ENCODE data around the gene NRARP. TPM values are rescaled to one million over a fixed set of nuclear protein-coding genes. Genes with fewer than 3 reads are reported as not detected.

NRARP gene
- total and polyA plus RNA-seq, 2 donors (not counting 1 experiment from before 2014, with no cell fraction given) = 5.7 to 11.5 TPM

DNA sequence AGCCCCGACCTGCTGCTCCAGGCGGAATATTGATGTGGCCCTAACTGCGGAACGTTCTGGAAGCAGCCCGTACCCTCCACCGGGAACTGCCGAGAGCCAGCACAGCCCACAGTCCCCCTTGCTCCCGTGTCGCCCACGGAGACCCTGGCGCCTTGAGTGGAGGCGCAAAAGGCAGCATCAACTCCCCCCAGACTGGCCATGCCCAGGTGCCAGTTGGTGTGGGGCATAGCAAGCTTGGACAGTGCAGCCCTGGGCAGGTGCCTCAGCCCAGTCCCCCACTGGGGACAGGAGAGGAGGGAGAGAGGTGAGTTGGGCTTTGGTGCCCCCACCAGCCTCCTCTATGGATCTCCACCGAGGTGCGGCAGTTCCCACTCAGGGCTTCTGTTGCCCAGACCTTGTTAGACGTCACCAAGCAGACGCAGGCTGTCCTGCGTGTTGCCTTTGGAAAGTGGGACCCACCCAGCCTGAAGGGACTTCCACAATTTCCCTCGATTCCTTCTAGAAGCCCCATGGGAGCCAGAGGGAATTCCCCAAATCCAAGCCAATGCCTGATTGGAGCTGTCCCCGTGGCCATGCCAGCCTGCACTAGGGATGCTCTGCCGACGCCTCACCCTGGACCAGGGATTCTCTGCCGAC, 19.8 kb upstream of the NRARP start:
- Mint-ChIP-seq H3K9me3 (ENCODE audit: insufficient read depth) (peaks cover 2% of the 10 kb centered on the region), H3K4me3 (peak overlapping the region; percentile 32)

More for the DNA sequence above, 19.8 kb upstream of the NRARP start:
- H3K27ac Mint-ChIP-seq = peak overlapping the region; percentile 46
- no peaks in the 10 kb centered on the region for H3K79me2 ChIP-seq (ENCODE audit: control insufficient read depth, insufficient read depth, low read length)
- TF ChIP-seq, protein P1, sequence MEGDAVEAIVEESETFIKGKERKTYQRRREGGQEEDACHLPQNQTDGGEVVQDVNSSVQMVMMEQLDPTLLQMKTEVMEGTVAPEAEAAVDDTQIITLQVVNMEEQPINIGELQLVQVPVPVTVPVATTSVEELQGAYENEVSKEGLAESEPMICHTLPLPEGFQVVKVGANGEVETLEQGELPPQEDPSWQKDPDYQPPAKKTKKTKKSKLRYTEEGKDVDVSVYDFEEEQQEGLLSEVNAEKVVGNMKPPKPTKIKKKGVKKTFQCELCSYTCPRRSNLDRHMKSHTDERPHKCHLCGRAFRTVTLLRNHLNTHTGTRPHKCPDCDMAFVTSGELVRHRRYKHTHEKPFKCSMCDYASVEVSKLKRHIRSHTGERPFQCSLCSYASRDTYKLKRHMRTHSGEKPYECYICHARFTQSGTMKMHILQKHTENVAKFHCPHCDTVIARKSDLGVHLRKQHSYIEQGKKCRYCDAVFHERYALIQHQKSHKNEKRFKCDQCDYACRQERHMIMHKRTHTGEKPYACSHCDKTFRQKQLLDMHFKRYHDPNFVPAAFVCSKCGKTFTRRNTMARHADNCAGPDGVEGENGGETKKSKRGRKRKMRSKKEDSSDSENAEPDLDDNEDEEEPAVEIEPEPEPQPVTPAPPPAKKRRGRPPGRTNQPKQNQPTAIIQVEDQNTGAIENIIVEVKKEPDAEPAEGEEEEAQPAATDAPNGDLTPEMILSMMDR (IDR thresholded peaks at IDR 0.05) = no peak
- no peak for TF ChIP-seq EZH2 (IDR thresholded peaks at IDR 0.05; ENCODE audit: borderline replicate concordance, insufficient read depth, low read depth, low read length, poor library complexity, severe bottlenecking)
- intact Hi-C loops (cut with micrococcal nuclease) = no loop called here
- peaks cover 0 to 2% (median under 1%) of the 10 kb centered on the region in 4 experiments for H3K27me3 ChIP-seq (replicated peaks in 1 of 4; ENCODE audit: control extremely low read depth in 1 of 4, control insufficient read depth in 3 of 4, insufficient read depth in 4 of 4, low read length in 3 of 4)
- 97% methylated on average over 22 of the region's 22 CpGs for WGBS (ENCODE audit: insufficient coverage)
- DNase-seq (peak; percentile 8), ATAC-seq (ENCODE audit: low read depth) (no peak)
- H3K27me3 Mint-ChIP-seq = peaks cover 2% of the 10 kb centered on the region
- no peak overlapping the region for H3K27ac ChIP-seq (ENCODE audit: low read length in 2 of 2)
- peaks cover 29% of the 10 kb centered on the region for H3K4me1 Mint-ChIP-seq
- no peak overlapping the region for H2AFZ ChIP-seq (ENCODE audit: insufficient read depth, low read depth, low read length, poor library complexity, severe bottlenecking)
- H3K9me3 ChIP-seq (ENCODE audit: control extremely low read depth in 1 of 3, control insufficient read depth in 2 of 3, insufficient read depth in 1 of 3, low read length in 2 of 3) = peaks cover 0 to 2% (median 0%) of the 10 kb centered on the region in 3 donors
- ChIA-PET POLR2A (interaction anchor here (1.8 kb wide), 1 partner anchor 20 kb away, joined by 6 read pairs; the partner anchor contains the start of gene NRARP), CTCF (interaction anchor here (2.8 kb wide), 1 partner anchor 19 kb away, joined by 25 read pairs; the partner anchor contains the start of gene NRARP)
- H4K20me1 ChIP-seq (ENCODE audit: control insufficient read depth, insufficient read depth, low read length, poor library complexity, severe bottlenecking) = no peaks in the 10 kb centered on the region
- no peak overlapping the region for H3K4me3 ChIP-seq (ENCODE audit: control extremely low read depth in 1 of 5, extremely low read depth in 1 of 5, insufficient read depth in 1 of 5, low read depth in 2 of 5, low read length in 4 of 5)
- H3K4me2 ChIP-seq (replicated peaks; ENCODE audit: low read depth, low read length, poor library complexity, severe bottlenecking) = peak overlapping the region; percentile 98
- no peak overlapping the region for H3K9ac ChIP-seq (ENCODE audit: low read length)
- H3K4me1 ChIP-seq (ENCODE audit: control insufficient read depth in 2 of 2, insufficient read depth in 2 of 2, low read length in 2 of 2) = peaks cover 26 to 39% of the 10 kb centered on the region in 2 donors
- H3K36me3 ChIP-seq (replicated peaks in 1 of 2; ENCODE audit: control extremely low read depth in 1 of 2, control insufficient read depth in 1 of 2, extremely low read depth in 1 of 2, insufficient read depth in 2 of 2, low read length in 1 of 2) = no peaks in the 10 kb centered on the region
